ENCODE data around the gene ATR. TPM values are rescaled to one million over a fixed set of nuclear protein-coding genes. Genes with fewer than 3 reads are reported as not detected.
"Not testable (repeated sequence)": the region's sequence is repeated elsewhere in the genome, so short reads cannot be mapped to it uniquely, and the experiment has no call there.

Gene ATR
- total RNA-seq, 1 experiment from 2014 or later = 28.3 TPM

DNA sequence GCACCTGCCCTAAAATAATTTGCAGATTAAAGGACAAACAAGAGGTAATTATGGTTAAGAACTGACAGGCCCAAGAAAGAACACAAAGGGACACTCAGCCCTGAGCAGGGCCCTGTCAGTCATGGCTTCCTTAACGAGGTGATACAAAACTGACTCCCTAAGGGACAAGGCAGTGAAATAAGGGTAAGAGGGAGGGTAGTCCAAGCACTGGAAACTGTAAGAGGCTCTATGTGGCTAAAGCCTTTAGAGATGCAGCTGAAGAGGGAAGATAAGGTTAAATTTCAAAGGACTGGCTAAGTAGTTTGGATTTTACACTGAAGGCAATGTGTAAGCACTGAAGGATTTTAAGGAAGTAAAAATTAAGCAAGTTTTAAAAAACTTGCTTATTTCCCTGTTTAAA, 3.9 kb downstream of the ATR start:
- Histone ChIP-seq H3K27ac (ENCODE audit: low read depth, low read length, poor library complexity, severe bottlenecking) (no peak overlapping the region), H3K36me3 (ENCODE audit: insufficient read depth, low read length, poor library complexity, severe bottlenecking) (no peaks in the 10 kb centered on the region), H3K4me3 (ENCODE audit: low read depth, low read length, poor library complexity, severe bottlenecking) (no peak overlapping the region), H3K9me3 (ENCODE audit: low read depth, low read length, poor library complexity, severe bottlenecking) (no peaks in the 10 kb centered on the region), H3K27me3 (replicated peaks; ENCODE audit: insufficient read depth, low read depth, low read length, poor library complexity) (no peaks in the 10 kb centered on the region), H3K4me1 (ENCODE audit: insufficient read depth, low read length, poor library complexity, severe bottlenecking) (no peaks in the 10 kb centered on the region)
- no peak for DNase-seq (ENCODE audit: low spot score)
- ChIA-PET POLR2A (ENCODE audit: low non-redundant PET) (no interaction called here), CTCF (no interaction called here)
- TF ChIP-seq, protein P1, sequence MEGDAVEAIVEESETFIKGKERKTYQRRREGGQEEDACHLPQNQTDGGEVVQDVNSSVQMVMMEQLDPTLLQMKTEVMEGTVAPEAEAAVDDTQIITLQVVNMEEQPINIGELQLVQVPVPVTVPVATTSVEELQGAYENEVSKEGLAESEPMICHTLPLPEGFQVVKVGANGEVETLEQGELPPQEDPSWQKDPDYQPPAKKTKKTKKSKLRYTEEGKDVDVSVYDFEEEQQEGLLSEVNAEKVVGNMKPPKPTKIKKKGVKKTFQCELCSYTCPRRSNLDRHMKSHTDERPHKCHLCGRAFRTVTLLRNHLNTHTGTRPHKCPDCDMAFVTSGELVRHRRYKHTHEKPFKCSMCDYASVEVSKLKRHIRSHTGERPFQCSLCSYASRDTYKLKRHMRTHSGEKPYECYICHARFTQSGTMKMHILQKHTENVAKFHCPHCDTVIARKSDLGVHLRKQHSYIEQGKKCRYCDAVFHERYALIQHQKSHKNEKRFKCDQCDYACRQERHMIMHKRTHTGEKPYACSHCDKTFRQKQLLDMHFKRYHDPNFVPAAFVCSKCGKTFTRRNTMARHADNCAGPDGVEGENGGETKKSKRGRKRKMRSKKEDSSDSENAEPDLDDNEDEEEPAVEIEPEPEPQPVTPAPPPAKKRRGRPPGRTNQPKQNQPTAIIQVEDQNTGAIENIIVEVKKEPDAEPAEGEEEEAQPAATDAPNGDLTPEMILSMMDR (conservative IDR thresholded peaks at IDR 0.05; ENCODE audit: low read depth, low read length) = no peak
- no peak for TF ChIP-seq EZH2 (IDR thresholded peaks at IDR 0.05; ENCODE audit: borderline replicate concordance, low read depth, low read length, poor library complexity, severe bottlenecking)
- intact Hi-C loops (cut with micrococcal nuclease; ENCODE audit: unreplicated experiment) = loop anchor here (5.0 kb wide), 1 partner anchor 428 kb away; the partner anchor contains the start of gene U2SURP
- no TSS peak for BruUV-seq (replicated peaks)

DNA sequence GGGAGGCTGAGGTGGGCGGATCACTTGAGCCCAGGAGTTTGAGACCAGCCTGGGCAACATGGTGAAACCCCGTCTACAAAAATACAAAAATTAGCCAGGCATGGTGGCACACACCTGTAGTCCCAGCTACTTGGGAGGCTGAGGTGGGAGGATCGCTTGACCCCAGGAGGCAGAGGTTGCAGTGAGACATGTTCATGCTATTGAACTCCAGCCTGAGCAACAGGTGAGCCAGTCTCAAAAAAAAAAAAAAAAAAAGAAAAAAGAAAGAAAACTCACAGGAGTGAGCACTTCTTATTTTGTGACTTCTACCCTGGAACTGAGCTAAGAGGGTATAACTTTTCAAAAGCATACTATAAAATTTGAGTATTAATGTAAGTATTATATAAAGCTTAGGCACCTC, 4.3 kb downstream of the ATR start:
- H3K27ac ChIP-seq (ENCODE audit: low read depth, low read length, poor library complexity, severe bottlenecking); H3K4me3 ChIP-seq (ENCODE audit: low read depth, low read length, poor library complexity, severe bottlenecking); H3K36me3 ChIP-seq (ENCODE audit: insufficient read depth, low read length, poor library complexity, severe bottlenecking); H3K27me3 ChIP-seq (replicated peaks; ENCODE audit: insufficient read depth, low read depth, low read length, poor library complexity); DNase-seq (ENCODE audit: low spot score); H3K4me1 ChIP-seq (ENCODE audit: insufficient read depth, low read length, poor library complexity, severe bottlenecking); BruUV-seq (replicated peaks); intact Hi-C loops (cut with micrococcal nuclease; ENCODE audit: unreplicated experiment); H3K9me3 ChIP-seq (ENCODE audit: low read depth, low read length, poor library complexity, severe bottlenecking); POLR2A ChIA-PET (ENCODE audit: low non-redundant PET); CTCF ChIA-PET: not testable (repeated sequence)

DNA sequence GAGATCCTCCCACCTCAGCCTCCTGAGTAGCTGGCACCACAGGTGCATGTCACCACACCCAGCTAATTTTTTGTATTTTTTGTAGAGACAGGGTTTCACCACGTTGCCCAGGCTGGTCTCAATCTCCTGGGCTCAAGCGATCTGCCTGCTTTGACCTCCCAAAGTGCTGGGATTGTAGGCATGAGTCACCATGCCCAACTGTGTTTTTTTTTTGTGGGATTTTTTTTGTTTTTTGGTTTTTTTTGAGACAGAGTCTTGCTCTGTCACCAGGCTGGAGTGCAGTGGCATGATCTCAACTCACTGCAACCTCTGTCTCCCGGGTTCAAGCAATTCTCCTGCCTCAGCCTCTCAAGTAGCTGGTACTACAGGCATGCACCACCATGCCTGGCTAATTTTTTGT, 9.1 kb downstream of the ATR start:
- H3K4me3 ChIP-seq (ENCODE audit: low read depth, low read length, poor library complexity, severe bottlenecking); DNase-seq (ENCODE audit: low spot score); H3K27me3 ChIP-seq (replicated peaks; ENCODE audit: insufficient read depth, low read depth, low read length, poor library complexity); intact Hi-C loops (cut with micrococcal nuclease; ENCODE audit: unreplicated experiment); H3K4me1 ChIP-seq (ENCODE audit: insufficient read depth, low read length, poor library complexity, severe bottlenecking); H3K9me3 ChIP-seq (ENCODE audit: low read depth, low read length, poor library complexity, severe bottlenecking); POLR2A ChIA-PET (ENCODE audit: low non-redundant PET); H3K36me3 ChIP-seq (ENCODE audit: insufficient read depth, low read length, poor library complexity, severe bottlenecking); CTCF ChIA-PET; BruUV-seq (replicated peaks); H3K27ac ChIP-seq (ENCODE audit: low read depth, low read length, poor library complexity, severe bottlenecking): not testable (repeated sequence)

DNA sequence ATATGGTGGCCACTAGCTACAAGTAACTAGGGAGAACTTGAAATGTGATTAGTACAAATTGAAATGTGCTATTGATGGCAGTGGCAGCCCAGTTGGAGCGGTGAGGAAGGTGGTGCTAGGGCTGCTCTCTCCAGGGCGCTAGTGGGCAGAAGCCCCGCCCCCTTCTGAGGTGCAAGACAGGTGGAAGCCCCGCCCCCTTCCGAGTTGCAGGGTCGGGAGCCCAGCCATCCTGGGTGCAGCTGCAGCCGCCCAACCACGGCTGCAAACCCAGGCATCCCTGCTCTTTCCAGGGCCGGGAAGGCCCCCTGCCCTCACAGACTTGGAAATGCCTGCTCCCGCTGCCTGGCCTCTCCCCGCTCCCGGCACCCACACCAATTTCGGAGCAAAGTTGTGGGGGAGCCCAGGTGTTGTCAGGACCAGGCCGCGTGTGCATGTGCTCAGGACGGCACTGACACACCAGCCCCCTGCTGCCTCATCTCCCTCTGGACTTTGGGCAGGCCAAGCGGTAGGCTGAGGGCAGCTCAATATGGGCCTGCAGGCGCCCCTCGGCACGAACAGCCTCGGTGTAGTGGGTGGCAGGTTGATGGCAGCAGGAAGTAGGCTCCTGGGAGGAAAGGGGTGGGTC, 10.0 kb downstream of the ATR start:
- Histone ChIP-seq H3K27ac (ENCODE audit: low read depth, low read length, poor library complexity, severe bottlenecking) (no peak overlapping the region), H3K27me3 (replicated peaks; ENCODE audit: insufficient read depth, low read depth, low read length, poor library complexity) (no peaks in the 10 kb centered on the region), H3K4me1 (ENCODE audit: insufficient read depth, low read length, poor library complexity, severe bottlenecking) (no peaks in the 10 kb centered on the region), H3K9me3 (ENCODE audit: low read depth, low read length, poor library complexity, severe bottlenecking) (no peaks in the 10 kb centered on the region), H3K36me3 (ENCODE audit: insufficient read depth, low read length, poor library complexity, severe bottlenecking) (no peaks in the 10 kb centered on the region), H3K4me3 (ENCODE audit: low read depth, low read length, poor library complexity, severe bottlenecking) (no peak overlapping the region)
- ChIA-PET POLR2A (ENCODE audit: low non-redundant PET) (no interaction called here), CTCF (no interaction called here)
- BruUV-seq (replicated peaks) = no TSS peak
- TF ChIP-seq, protein P1 (conservative IDR thresholded peaks at IDR 0.05; ENCODE audit: low read depth, low read length) = no peak
- no peak for TF ChIP-seq EZH2 (IDR thresholded peaks at IDR 0.05; ENCODE audit: borderline replicate concordance, low read depth, low read length, poor library complexity, severe bottlenecking)
- intact Hi-C loops (cut with micrococcal nuclease; ENCODE audit: unreplicated experiment) = no loop called here
- DNase-seq (ENCODE audit: low spot score) = no peak
